K562 (cell line): ENCODE measurements around the gene RHEX. TPM values are rescaled to one million over a fixed set of nuclear protein-coding genes. Genes with fewer than 3 reads are reported as not detected.
A peak's percentile ranks its signal among the peaks of the same experiment; 100 is the strongest.

Experiments used
- ARID1B ChIP-seq: fragments of 450-650 bp; IDR thresholded peaks from 2 replicates; pipeline ENCODE4 v1.6.1; 2016; ENCODE audit warnings: antibody characterized with exemption, mild to moderate bottlenecking, inconsistent platforms
- CBFA2T3 ChIP-seq: fragments of 450-650 bp; IDR thresholded peaks from 2 replicates; pipeline ENCODE4 v1.6.1; 2017
- CREB1 ChIP-seq, 2 experiments: sonication (generic) in 1 of 2; formaldehyde crosslinking in 1 of 2; IDR thresholded peaks; 2 replicates each; pipeline versions ENCODE4 v1.6.1 to v1.8.0; 2012 to 2022; ENCODE audit warnings: inconsistent platforms in 1 of 2, mild to moderate bottlenecking in 1 of 2, missing genetic modification reagents in 1 of 2, moderate library complexity in 1 of 2
- CREBBP ChIP-seq: IDR thresholded peaks from one replicate; pipeline ENCODE4 v1.6.1; 2012; ENCODE audit warnings: low read depth, mild to moderate bottlenecking, control low read depth, inconsistent platforms, low read length
- EHMT2 ChIP-seq: fragments of 450-650 bp; IDR thresholded peaks from 2 replicates; pipeline ENCODE4 v1.6.1; 2018; ENCODE audit warnings: antibody characterized with exemption
- ELF4 ChIP-seq: fragments of 450-650 bp; formaldehyde crosslinking; IDR thresholded peaks from 2 replicates; pipeline ENCODE4 v1.4.0; 2022; ENCODE audit warnings: missing genetic modification characterization
- EZH2 ChIP-seq: IDR thresholded peaks from 2 replicates; pipeline ENCODE4 v1.6.1; 2012; ENCODE audit warnings: low read depth, mild to moderate bottlenecking, inconsistent platforms, low read length, borderline replicate concordance
- GABPA ChIP-seq: fragments of 200-800 bp; sonication (Bioruptor generic); conservative IDR thresholded peaks from 2 replicates; pipeline ENCODE4 v1.6.1; 2016; ENCODE audit warnings: low read depth, missing genetic modification characterization, missing compliant biosample characterization
- GATA2 ChIP-seq: sonication (generic); formaldehyde crosslinking; IDR thresholded peaks from 2 replicates; pipeline ENCODE4 v1.4.0; 2020; ENCODE audit warnings: mild to moderate bottlenecking, missing genetic modification reagents
- GTF2F1 ChIP-seq: IDR thresholded peaks from 2 replicates; pipeline ENCODE4 v1.6.1; 2011; ENCODE audit warnings: low read depth, low read length, improper control_type of control experiment
- HDAC1 ChIP-seq, 2 experiments: fragments of 450-650 bp; IDR thresholded peaks; 2 replicates each; pipeline ENCODE4 v1.6.1; 2016 to 2017; ENCODE audit warnings: inconsistent platforms in 1 of 2, mild to moderate bottlenecking in 1 of 2, moderate library complexity in 1 of 2
- HDAC3 ChIP-seq: fragments of 450-650 bp; IDR thresholded peaks from 2 replicates; pipeline ENCODE4 v1.6.1; 2018; ENCODE audit warnings: borderline replicate concordance, mild to moderate bottlenecking, moderate library complexity; ENCODE audit not compliant: partially characterized antibody
- MYNN ChIP-seq, 2 experiments: sonication (generic); formaldehyde crosslinking in 1 of 2; IDR thresholded peaks; 2 replicates each; pipeline versions ENCODE4 v1.5.0 to v1.6.1; 2016 to 2020; ENCODE audit warnings: antibody characterized with exemption in 1 of 2, missing genetic modification reagents in 1 of 2
- NCOA1 ChIP-seq: fragments of 450-650 bp; IDR thresholded peaks from 2 replicates; pipeline ENCODE4 v1.6.1; 2016; ENCODE audit warnings: low read depth
- PHB2 ChIP-seq: fragments of 450-650 bp; IDR thresholded peaks from 2 replicates; pipeline ENCODE4 v1.6.1; 2017; ENCODE audit warnings: low read depth
- POLR2AphosphoS5 ChIP-seq: IDR thresholded peaks from 2 replicates; pipeline ENCODE4 v1.6.1; 2011; ENCODE audit warnings: mild to moderate bottlenecking, low read depth, low read length, moderate library complexity; ENCODE audit not compliant: control insufficient read depth, insufficient read depth
- POLR2B ChIP-seq: fragments of 450-650 bp; IDR thresholded peaks from 2 replicates; pipeline ENCODE4 v1.6.1; 2018; ENCODE audit warnings: low read depth; ENCODE audit not compliant: partially characterized antibody
- PPARD ChIP-seq: fragments of 250-450 bp; sonication (Bioruptor Pico); IDR thresholded peaks from 2 replicates; pipeline ENCODE4 v1.8.0; 2022; ENCODE audit warnings: inconsistent platforms, mild to moderate bottlenecking, moderate library complexity
- PRPF4 ChIP-seq: fragments of 200-400 bp; formaldehyde crosslinking; IDR thresholded peaks from one replicate; pipeline ENCODE4 v1.6.1; 2017; ENCODE audit warnings: low read length, low read depth, mild to moderate bottlenecking; ENCODE audit not compliant: insufficient read depth, poor library complexity, severe bottlenecking
- RBFOX2 ChIP-seq: fragments of 200-400 bp; formaldehyde crosslinking; IDR thresholded peaks from 2 replicates; pipeline ENCODE4 v1.6.1; 2017; ENCODE audit warnings: low read depth, mild to moderate bottlenecking, low read length, moderate library complexity
- U2AF2 ChIP-seq: fragments of 200-400 bp; formaldehyde crosslinking; optimal IDR thresholded peaks from 2 replicates; pipeline ENCODE3; 2017; ENCODE audit warnings: low read depth, mild to moderate bottlenecking, low read length
- ZC3H8 ChIP-seq: fragments of 450-650 bp; IDR thresholded peaks from 2 replicates; pipeline ENCODE4 v1.6.1; 2017
- ZFX ChIP-seq: sonication (generic); formaldehyde crosslinking; IDR thresholded peaks from 2 replicates; pipeline ENCODE4 v1.8.0; 2022; ENCODE audit warnings: mild to moderate bottlenecking, missing genetic modification reagents, moderate library complexity
- ZNF146 ChIP-seq: IDR thresholded peaks from one replicate; pipeline ENCODE4 v1.6.1; 2018; ENCODE audit warnings: missing compliant biosample characterization; ENCODE audit not compliant: unreplicated experiment
- ZNF354B ChIP-seq: fragments of 250-450 bp; sonication (Bioruptor Pico); IDR thresholded peaks from 2 replicates; pipeline ENCODE4 v1.4.0; 2020
- ZNF589 ChIP-seq: fragments of 200-800 bp; sonication (Bioruptor generic); IDR thresholded peaks from 2 replicates; pipeline ENCODE4 v1.6.1; 2016; ENCODE audit warnings: low read depth, missing genetic modification characterization, missing compliant biosample characterization
- polyA plus RNA-seq, 8 experiments: library from polyadenylated mRNA; depleted of rRNA in 4 of 8; stranded (reverse) in 5 of 8; unstranded in 3 of 8; fragments of >200 nt; fragmentation: Nextera tagmentation in 2 of 8; fragmentation: Illumina TruSeq in 1 of 8; extraction: Ambion mirVana in 2 of 8; extraction: Trizol in 1 of 8; gene quantifications; 2 replicates each; pipeline versions ENCODE4 v1.2.1 to v1.2.3, GENCODE V29; 2011 to 2014; ENCODE audit warnings: inconsistent platforms in 1 of 8, missing spikeins in 1 of 8
- total RNA-seq, 7 experiments: library from RNA; depleted of rRNA in 6 of 7; stranded (reverse); fragments of >200 nt in 6 of 7; fragmentation: Illumina TruSeq in 2 of 7; extraction: Trizol in 2 of 7; gene quantifications; 2 replicates each; pipeline versions ENCODE4 v1.2.1 to v1.2.3, GENCODE V29; 2011 to 2021; ENCODE audit warnings: low replicate concordance in 1 of 7
- TF ChIP-seq, protein P1 (sequence below): sonication (generic); formaldehyde crosslinking; IDR thresholded peaks from 2 replicates; pipeline ENCODE4 v1.5.0; 2020; ENCODE audit warnings: missing genetic modification reagents
- TF ChIP-seq, protein P2 (sequence below): fragments of 450-650 bp; formaldehyde crosslinking; IDR thresholded peaks from 2 replicates; pipeline ENCODE4 v1.4.0; 2020; ENCODE audit warnings: mild to moderate bottlenecking, mixed read lengths

The RHEX gene
- total and polyA plus RNA-seq, 9 of the 15 experiments (the other 6 are each of a cell fraction or from before 2014, with no cell fraction given) = not detected

GRCh38 chr1:206067486-206068227, 14.7 kb downstream of the RHEX start (continued):
- TF ChIP-seq, protein P1, sequence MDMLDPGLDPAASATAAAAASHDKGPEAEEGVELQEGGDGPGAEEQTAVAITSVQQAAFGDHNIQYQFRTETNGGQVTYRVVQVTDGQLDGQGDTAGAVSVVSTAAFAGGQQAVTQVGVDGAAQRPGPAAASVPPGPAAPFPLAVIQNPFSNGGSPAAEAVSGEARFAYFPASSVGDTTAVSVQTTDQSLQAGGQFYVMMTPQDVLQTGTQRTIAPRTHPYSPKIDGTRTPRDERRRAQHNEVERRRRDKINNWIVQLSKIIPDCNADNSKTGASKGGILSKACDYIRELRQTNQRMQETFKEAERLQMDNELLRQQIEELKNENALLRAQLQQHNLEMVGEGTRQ (CRISPR knock-in tag) = peak; percentile 50
- TF ChIP-seq CBFA2T3 (peak; percentile 76), PHB2 (no peak), PRPF4 (no peak), ZNF146 (CRISPR knock-in tag) (no peak), RBFOX2 (no peak), HDAC3 (no peak), ZC3H8 (no peak), NCOA1 (no peak), POLR2B (no peak), POLR2AphosphoS5 (0 out of 2 replicates have a peak, but pooled peaks have one; percentile 39), GABPA (no peak), CREBBP (no peak), ELF4 (no peak), PPARD (CRISPR knock-in tag) (no peak), ZFX (CRISPR knock-in tag) (no peak), ZNF354B (CRISPR knock-in tag) (no peak), CREB1 (IDR thresholded peaks at IDR 0.05) (no peak), CREB1 (CRISPR knock-in tag; IDR thresholded peaks at IDR 0.05) (peak; percentile 41; the same call in 1 of the 2 replicates), HDAC1 (IDR thresholded peaks at IDR 0.05) (no peak), GATA2 (no peak), MYNN (IDR thresholded peaks at IDR 0.05) (no peak), MYNN (CRISPR knock-in tag; IDR thresholded peaks at IDR 0.05) (no peak), ARID1B (peak; percentile 48), GTF2F1 (no peak), U2AF2 (no peak), EHMT2 (no peak), ZNF589 (CRISPR knock-in tag) (no peak), EZH2 (no peak)
- TF ChIP-seq, protein P2, sequence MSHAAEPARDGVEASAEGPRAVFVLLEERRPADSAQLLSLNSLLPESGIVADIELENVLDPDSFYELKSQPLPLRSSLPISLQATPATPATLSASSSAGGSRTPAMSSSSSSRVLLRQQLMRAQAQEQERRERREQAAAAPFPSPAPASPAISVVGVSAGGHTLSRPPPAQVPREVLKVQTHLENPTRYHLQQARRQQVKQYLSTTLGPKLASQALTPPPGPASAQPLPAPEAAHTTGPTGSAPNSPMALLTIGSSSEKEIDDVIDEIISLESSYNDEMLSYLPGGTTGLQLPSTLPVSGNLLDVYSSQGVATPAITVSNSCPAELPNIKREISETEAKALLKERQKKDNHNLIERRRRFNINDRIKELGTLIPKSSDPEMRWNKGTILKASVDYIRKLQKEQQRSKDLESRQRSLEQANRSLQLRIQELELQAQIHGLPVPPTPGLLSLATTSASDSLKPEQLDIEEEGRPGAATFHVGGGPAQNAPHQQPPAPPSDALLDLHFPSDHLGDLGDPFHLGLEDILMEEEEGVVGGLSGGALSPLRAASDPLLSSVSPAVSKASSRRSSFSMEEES (CRISPR knock-in tag) = no peak
